Measurements from ENCODE around the gene HES4.
"Not testable (repeated sequence)": the region's sequence is repeated elsewhere in the genome, so short reads cannot be mapped to it uniquely, and the experiment has no call there.

HES4 gene

DNA sequence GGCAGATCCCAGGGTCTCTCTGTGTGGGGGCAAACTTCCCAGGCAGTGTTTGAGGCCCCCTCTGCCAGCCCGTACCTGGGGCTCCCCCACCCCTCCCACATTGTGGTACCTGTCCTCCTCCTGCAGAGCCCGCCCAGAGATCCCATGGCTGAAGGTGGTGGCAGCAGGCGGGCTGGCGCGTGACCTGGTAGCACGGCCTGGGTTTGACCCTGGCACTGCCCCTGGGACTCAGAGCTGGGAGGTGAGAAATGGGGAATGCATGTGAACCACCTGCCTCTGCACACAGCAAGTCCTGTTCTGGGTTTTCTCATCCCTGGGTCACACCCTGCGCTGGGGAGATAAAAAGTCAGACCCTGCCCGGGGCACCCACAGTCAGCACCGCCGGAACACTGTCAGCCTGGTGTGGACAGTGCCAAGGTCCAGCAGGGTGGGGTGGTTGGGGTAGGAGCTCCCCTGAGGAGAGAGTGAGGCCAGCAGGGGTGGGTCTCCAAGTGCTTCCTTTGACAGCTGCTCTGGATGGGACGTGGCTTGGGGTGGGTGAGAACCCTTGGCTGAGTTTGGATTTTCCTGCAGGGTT is 31.9 kb upstream of the HES4 start:
- H3F3A ChIP-seq (ENCODE audit: low read depth), result no peaks in the 10 kb centered on the region
- no peaks in the 10 kb centered on the region for H3K79me2 ChIP-seq (ENCODE audit: insufficient read depth, low read length)
- no peaks in the 10 kb centered on the region for H4K20me1 ChIP-seq (ENCODE audit: insufficient read depth, low read length, poor library complexity, severe bottlenecking)
- TF ChIP-seq EZH2phosphoT487 (IDR thresholded peaks at IDR 0.05; ENCODE audit: borderline replicate concordance) (no peak), CTCF (conservative IDR thresholded peaks at IDR 0.05; ENCODE audit: low read length) (no peak)
- no peak overlapping the region for H3K9ac ChIP-seq (ENCODE audit: low read depth, low read length, poor library complexity, severe bottlenecking)
- H3K9me2 ChIP-seq (replicated peaks; ENCODE audit: low read depth, low read length), result no peaks in the 10 kb centered on the region
- no peaks in the 10 kb centered on the region for H3K27me3 ChIP-seq (ENCODE audit: insufficient read depth, low read length, poor library complexity, severe bottlenecking)
- H3K36me3 ChIP-seq (ENCODE audit: insufficient read depth, low read length), result no peaks in the 10 kb centered on the region
- no peaks in the 10 kb centered on the region for H3K9me3 ChIP-seq (ENCODE audit: insufficient read depth, low read depth, low read length)
- no peak overlapping the region for H3K4me2 ChIP-seq (ENCODE audit: low read depth, low read length, poor library complexity, severe bottlenecking)
- H3K4me1 ChIP-seq (ENCODE audit: insufficient read depth, low read length, poor library complexity, severe bottlenecking), result no peaks in the 10 kb centered on the region
- H3K4me3 ChIP-seq (ENCODE audit: low read length, poor library complexity, severe bottlenecking), result no peak overlapping the region
- no peak overlapping the region for H2AFZ ChIP-seq (ENCODE audit: low read length)

GRCh38 chr1:1030867-1031658 is 31.2 kb upstream of the HES4 start:
- not testable (repeated sequence) for H3K36me3 ChIP-seq (ENCODE audit: insufficient read depth, low read length); H3K27me3 ChIP-seq (ENCODE audit: insufficient read depth, low read length, poor library complexity, severe bottlenecking); H3F3A ChIP-seq (ENCODE audit: low read depth); H3K79me2 ChIP-seq (ENCODE audit: insufficient read depth, low read length); H3K9me3 ChIP-seq (ENCODE audit: insufficient read depth, low read depth, low read length); H3K9ac ChIP-seq (ENCODE audit: low read depth, low read length, poor library complexity, severe bottlenecking); H3K4me1 ChIP-seq (ENCODE audit: insufficient read depth, low read length, poor library complexity, severe bottlenecking); H4K20me1 ChIP-seq (ENCODE audit: insufficient read depth, low read length, poor library complexity, severe bottlenecking); H3K4me3 ChIP-seq (ENCODE audit: low read length, poor library complexity, severe bottlenecking); H3K4me2 ChIP-seq (ENCODE audit: low read depth, low read length, poor library complexity, severe bottlenecking); H3K9me2 ChIP-seq (replicated peaks; ENCODE audit: low read depth, low read length); H2AFZ ChIP-seq (ENCODE audit: low read length)

- Histone ChIP-seq H4K20me1 (ENCODE audit: insufficient read depth, low read length, poor library complexity, severe bottlenecking) (no peaks in the 10 kb centered on the region), H3K4me3 (ENCODE audit: low read length, poor library complexity, severe bottlenecking) (no peak overlapping the region), H3K79me2 (ENCODE audit: insufficient read depth, low read length) (no peaks in the 10 kb centered on the region), H3K9me2 (replicated peaks; ENCODE audit: low read depth, low read length) (no peaks in the 10 kb centered on the region), H3K9ac (ENCODE audit: low read depth, low read length, poor library complexity, severe bottlenecking) (no peak overlapping the region), H2AFZ (ENCODE audit: low read length) (no peak overlapping the region), H3K36me3 (ENCODE audit: insufficient read depth, low read length) (no peaks in the 10 kb centered on the region), H3K9me3 (ENCODE audit: insufficient read depth, low read depth, low read length) (no peaks in the 10 kb centered on the region), H3K4me2 (ENCODE audit: low read depth, low read length, poor library complexity, severe bottlenecking) (no peak overlapping the region), H3K27me3 (ENCODE audit: insufficient read depth, low read length, poor library complexity, severe bottlenecking) (no peaks in the 10 kb centered on the region), H3K4me1 (ENCODE audit: insufficient read depth, low read length, poor library complexity, severe bottlenecking) (no peaks in the 10 kb centered on the region), H3F3A (ENCODE audit: low read depth) (no peaks in the 10 kb centered on the region)
- TF ChIP-seq EZH2phosphoT487 (IDR thresholded peaks at IDR 0.05; ENCODE audit: borderline replicate concordance) (no peak), CTCF (conservative IDR thresholded peaks at IDR 0.05; ENCODE audit: low read length) (no peak)
These were observed 27.9 kb upstream of the HES4 start for GRCh38 chr1:1027791-1028190.
